Prostate gland (tissue), 2 donors: ENCODE data around the gene CYSRT1. TPM values are rescaled to one million over a fixed set of nuclear protein-coding genes. Genes with fewer than 3 reads are reported as not detected.

ENCODE experiments used
- DNase-seq: peaks from one replicate; pipeline ENCODE4 v3.0.0-alpha.2; 2019; ENCODE audit warnings: low spot score
- H3K27ac ChIP-seq, 2 donors: fragments of 200-600 bp; sonication (generic); 2 replicates each; pipeline ENCODE4 v1.5.1; 2017 to 2019
- H3K27me3 ChIP-seq: fragments of 200-600 bp; sonication (generic); replicated peaks from 2 replicates; pipeline ENCODE4 v1.5.1; 2019; ENCODE audit not compliant: insufficient read depth
- H3K36me3 ChIP-seq, 2 donors: fragments of 200-600 bp; sonication (generic); 1 replicate in 1 of 2; 2 replicates in 1 of 2; pipeline versions ENCODE4 v1.5.1 to v1.8.1; 2017 to 2019
- H3K4me1 ChIP-seq: fragments of 200-600 bp; sonication (generic); replicated peaks from 2 replicates; pipeline ENCODE4 v1.5.1; 2019
- H3K4me3 ChIP-seq, 2 donors: fragments of 200-600 bp; sonication (generic); 2 replicates each; pipeline ENCODE4 v1.5.1; 2017 to 2019
- H3K9me3 ChIP-seq: fragments of 200-600 bp; sonication (generic); 2 replicates; pipeline ENCODE4 v1.5.1; 2017
- CTCF ChIP-seq, 4 experiments: fragments of 200-600 bp in 2 of 4; fragments of 450-650 bp in 2 of 4; sonication (generic) in 2 of 4; IDR thresholded peaks; 1 replicate in 3 of 4; 2 replicates in 1 of 4; pipeline ENCODE4 v1.5.1; 2016 to 2019; ENCODE audit warnings: antibody characterized with exemption in 4 of 4, mild to moderate bottlenecking in 2 of 4, moderate library complexity in 2 of 4
- POLR2A ChIP-seq: fragments of 450-650 bp; IDR thresholded peaks from one replicate; pipeline ENCODE4 v1.6.1; 2016; ENCODE audit warnings: antibody characterized with exemption, mild to moderate bottlenecking
- POLR2AphosphoS5 ChIP-seq: sonication (generic); formaldehyde crosslinking; IDR thresholded peaks from one replicate; pipeline ENCODE4 v1.6.1; 2017; ENCODE audit warnings: antibody characterized with exemption
- WGBS: methylation state at CpG from one replicate; pipeline ENCODE4 v1.1.5; 2018; 5-methylcytosine and 5-hydroxymethylcytosine counted together
- intact Hi-C: fragments of 100-400 bp; cut with DNase I; formaldehyde crosslinking; loops from one replicate; pipeline ENCODE4 v1.14.2; 2022
- total RNA-seq, 2 donors: library from RNA; depleted of rRNA; stranded (reverse); fragments of >200 nt; gene quantifications; one replicate each; pipeline ENCODE4 v1.1.0, GENCODE V29; 2016

Gene CYSRT1
- total RNA-seq, 2 donors from 2014 or later, result 2.7 to 4.9 TPM

- TF ChIP-seq CTCF (IDR thresholded peaks at IDR 0.05), result no peak
- TF ChIP-seq POLR2A, result no peak
- no peak for TF ChIP-seq POLR2AphosphoS5
- WGBS, result 68% methylated on average over 40 of the region's 40 CpGs
- H3K36me3 ChIP-seq, result no peaks in the 10 kb centered on the region
- H3K27me3 ChIP-seq, result peaks cover 4% of the 10 kb centered on the region
- peaks cover 23% of the 10 kb centered on the region for H3K4me1 ChIP-seq
- H3K9me3 ChIP-seq, result no peaks in the 10 kb centered on the region
- intact Hi-C loops, result no loop called here
- no peak overlapping the region for H3K27ac ChIP-seq
- no peak for DNase-seq
- H3K4me3 ChIP-seq, result no peak overlapping the region
Observed at GRCh38 chr9:137233143-137233980, 8.4 kb downstream of the CYSRT1 start.

DNA sequence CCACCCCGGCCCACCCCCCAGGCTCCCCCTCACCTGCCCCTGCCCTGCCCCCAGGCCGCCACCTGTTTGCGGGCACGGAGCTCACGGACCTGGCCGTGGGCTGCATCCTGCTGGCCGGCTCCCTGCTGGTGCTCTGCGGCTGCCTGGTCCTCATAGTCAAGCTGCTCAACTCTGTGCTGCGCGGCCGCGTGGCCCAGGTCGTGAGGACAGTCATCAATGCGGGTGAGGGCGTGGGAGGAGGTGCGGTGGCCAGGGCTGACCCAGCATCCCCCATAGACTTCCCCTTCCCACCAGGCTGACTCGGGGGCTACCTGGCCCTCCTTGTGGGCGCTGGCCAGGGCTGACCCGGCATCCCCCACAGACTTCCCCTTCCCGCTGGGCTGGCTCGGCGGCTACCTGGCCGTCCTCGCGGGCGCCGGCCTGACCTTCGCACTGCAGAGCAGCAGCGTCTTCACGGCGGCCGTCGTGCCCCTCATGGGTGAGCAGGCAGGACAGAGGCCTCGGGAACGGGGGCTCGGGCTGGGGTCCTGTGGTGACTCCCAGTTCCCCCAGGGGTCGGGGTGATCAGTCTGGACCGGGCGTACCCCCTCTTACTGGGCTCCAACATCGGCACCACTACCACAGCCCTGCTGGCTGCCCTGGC, 9.2 kb downstream of the CYSRT1 start:
- Histone ChIP-seq H3K27me3 (peaks cover 4% of the 10 kb centered on the region), H3K36me3 (no peaks in the 10 kb centered on the region), H3K9me3 (no peaks in the 10 kb centered on the region), H3K27ac (no peak overlapping the region), H3K4me1 (peaks cover 26% of the 10 kb centered on the region), H3K4me3 (no peak overlapping the region)
- TF ChIP-seq POLR2AphosphoS5 (no peak), POLR2A (no peak), CTCF (IDR thresholded peaks at IDR 0.05) (no peak)
- WGBS, result 58% methylated on average over 31 of the region's 40 CpGs
- intact Hi-C loops, result no loop called here
- no peak for DNase-seq

- Histone ChIP-seq H3K9me3 (no peaks in the 10 kb centered on the region), H3K4me1 (peaks cover 29% of the 10 kb centered on the region), H3K27ac (no peak overlapping the region), H3K4me3 (no peak overlapping the region), H3K36me3 (no peaks in the 10 kb centered on the region), H3K27me3 (peaks cover 4% of the 10 kb centered on the region)
- DNase-seq, result no peak
- intact Hi-C loops, result loop anchor here (5.0 kb wide), 1 partner anchor 113 kb away; no protein-coding TSS in a partner anchor
- 75% methylated on average over 17 of the region's 18 CpGs for WGBS
- TF ChIP-seq CTCF (IDR thresholded peaks at IDR 0.05) (no peak), POLR2AphosphoS5 (no peak), POLR2A (no peak)
Observed at GRCh38 chr9:137234758-137235423, 9.9 kb downstream of the CYSRT1 start.

GRCh38 chr9:137235424-137236237, 10.7 kb downstream of the CYSRT1 start:
- Histone ChIP-seq H3K9me3 (no peaks in the 10 kb centered on the region), H3K4me3 (no peak overlapping the region), H3K36me3 (no peaks in the 10 kb centered on the region), H3K27ac (no peak overlapping the region), H3K27me3 (peaks cover 4% of the 10 kb centered on the region), H3K4me1 (peaks cover 29% of the 10 kb centered on the region)
- TF ChIP-seq CTCF (IDR thresholded peaks at IDR 0.05), result no peak
- TF ChIP-seq POLR2A, result no peak
- no peak for TF ChIP-seq POLR2AphosphoS5
- intact Hi-C loops, result loop anchor here (5.0 kb wide), 1 partner anchor 113 kb away; no protein-coding TSS in a partner anchor
- 67% methylated on average over 32 of the region's 35 CpGs for WGBS
- DNase-seq, result no peak
